ENCODE measurements around the gene S100A1.

DNA sequence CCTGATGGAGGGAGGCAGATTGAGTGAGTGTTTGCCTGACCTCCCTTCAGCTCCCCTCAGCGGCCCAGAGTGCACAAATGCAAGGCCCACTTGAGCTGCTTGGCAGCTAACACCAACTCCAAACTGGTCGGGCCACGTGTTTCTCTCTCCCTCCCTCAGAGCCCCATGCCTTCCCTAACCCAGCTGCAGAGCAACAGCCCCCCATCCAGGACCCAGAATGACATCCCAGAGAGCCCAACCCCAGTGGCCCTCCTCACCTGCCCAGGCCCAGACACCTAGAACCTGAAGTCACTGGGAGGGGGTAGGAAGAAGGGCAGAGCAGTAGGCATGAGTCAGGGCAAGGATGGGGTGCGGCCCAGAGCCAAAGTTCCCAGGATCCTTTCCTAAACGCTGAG lies 11.3 kb upstream of the S100A1 start:
- TF ChIP-seq, protein P1, sequence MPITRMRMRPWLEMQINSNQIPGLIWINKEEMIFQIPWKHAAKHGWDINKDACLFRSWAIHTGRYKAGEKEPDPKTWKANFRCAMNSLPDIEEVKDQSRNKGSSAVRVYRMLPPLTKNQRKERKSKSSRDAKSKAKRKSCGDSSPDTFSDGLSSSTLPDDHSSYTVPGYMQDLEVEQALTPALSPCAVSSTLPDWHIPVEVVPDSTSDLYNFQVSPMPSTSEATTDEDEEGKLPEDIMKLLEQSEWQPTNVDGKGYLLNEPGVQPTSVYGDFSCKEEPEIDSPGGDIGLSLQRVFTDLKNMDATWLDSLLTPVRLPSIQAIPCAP (CRISPR knock-in tag; IDR thresholded peaks at IDR 0.05): no peak
- TF ChIP-seq, protein P2, sequence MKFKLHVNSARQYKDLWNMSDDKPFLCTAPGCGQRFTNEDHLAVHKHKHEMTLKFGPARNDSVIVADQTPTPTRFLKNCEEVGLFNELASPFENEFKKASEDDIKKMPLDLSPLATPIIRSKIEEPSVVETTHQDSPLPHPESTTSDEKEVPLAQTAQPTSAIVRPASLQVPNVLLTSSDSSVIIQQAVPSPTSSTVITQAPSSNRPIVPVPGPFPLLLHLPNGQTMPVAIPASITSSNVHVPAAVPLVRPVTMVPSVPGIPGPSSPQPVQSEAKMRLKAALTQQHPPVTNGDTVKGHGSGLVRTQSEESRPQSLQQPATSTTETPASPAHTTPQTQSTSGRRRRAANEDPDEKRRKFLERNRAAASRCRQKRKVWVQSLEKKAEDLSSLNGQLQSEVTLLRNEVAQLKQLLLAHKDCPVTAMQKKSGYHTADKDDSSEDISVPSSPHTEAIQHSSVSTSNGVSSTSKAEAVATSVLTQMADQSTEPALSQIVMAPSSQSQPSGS (CRISPR knock-in tag; IDR thresholded peaks at IDR 0.05; ENCODE audit: borderline replicate concordance, low read depth): no peak
- TF ChIP-seq, protein P3, sequence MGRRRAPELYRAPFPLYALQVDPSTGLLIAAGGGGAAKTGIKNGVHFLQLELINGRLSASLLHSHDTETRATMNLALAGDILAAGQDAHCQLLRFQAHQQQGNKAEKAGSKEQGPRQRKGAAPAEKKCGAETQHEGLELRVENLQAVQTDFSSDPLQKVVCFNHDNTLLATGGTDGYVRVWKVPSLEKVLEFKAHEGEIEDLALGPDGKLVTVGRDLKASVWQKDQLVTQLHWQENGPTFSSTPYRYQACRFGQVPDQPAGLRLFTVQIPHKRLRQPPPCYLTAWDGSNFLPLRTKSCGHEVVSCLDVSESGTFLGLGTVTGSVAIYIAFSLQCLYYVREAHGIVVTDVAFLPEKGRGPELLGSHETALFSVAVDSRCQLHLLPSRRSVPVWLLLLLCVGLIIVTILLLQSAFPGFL (CRISPR knock-in tag; IDR thresholded peaks at IDR 0.05; ENCODE audit: borderline replicate concordance): no peak
